IPS-18c (cell line): ENCODE measurements around the gene LRRC72.
"Not testable (repeated sequence)": the region's sequence is repeated elsewhere in the genome, so short reads cannot be mapped to it uniquely, and the experiment has no call there.

Source experiments
- H3K4me3 ChIP-seq: 2 replicates; pipeline ENCODE4 v1.7.0; 2013; ENCODE audit warnings: low read depth, mild to moderate bottlenecking, low read length, moderate library complexity; ENCODE audit not compliant: insufficient read depth
- H3K9me3 ChIP-seq: one replicate; pipeline ENCODE4 v1.6.1; 2013; ENCODE audit warnings: mild to moderate bottlenecking, low read length, moderate library complexity; ENCODE audit not compliant: control insufficient read depth, insufficient read depth

LRRC72 gene

DNA sequence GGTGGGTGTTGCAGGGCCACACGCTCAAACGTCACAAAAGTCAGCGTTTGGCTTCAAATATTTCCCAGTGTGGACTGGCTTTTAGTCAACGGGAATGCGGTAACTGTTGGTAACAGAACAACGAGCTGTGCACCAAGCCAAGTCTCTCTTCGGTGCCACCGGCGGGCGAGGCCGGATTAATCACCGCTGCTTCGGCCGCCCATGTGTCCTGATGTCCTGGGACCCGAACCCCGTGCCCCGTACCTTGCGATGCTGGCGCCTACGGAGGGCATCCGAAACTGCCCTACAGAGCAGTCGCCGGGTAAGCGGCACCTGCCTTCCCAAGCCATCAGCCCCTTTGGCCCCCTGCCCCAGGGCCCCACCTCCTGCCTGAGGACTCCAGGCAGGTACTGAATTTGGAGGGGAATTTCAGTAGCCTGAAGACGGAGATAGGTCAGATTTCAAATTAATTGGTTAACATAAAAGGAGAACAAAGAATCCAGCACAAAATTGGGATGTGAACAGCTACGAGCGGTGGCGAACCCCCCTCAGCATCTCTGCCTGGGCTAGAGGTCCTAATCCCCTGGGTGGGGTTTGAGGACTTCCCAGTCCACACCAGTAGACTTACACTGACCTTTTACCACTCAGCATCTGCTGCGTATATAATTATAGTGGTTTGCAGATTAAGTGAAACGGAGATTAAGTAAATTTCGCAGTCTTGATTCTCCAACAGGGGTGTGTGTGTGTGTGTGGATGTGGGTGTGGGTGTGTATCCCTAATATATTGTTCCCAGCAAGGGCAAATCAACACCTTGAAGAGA, at the start of gene LRRC72:
Gene LRRC72, plus strand, starts transcription at position 84 of the 799 bp plus-strand sequence. Its CDS starts 128 bp downstream, at position 212.
- no peaks in the 10 kb centered on the region for H3K9me3 ChIP-seq
- no peak within 1 kb of the TSS for H3K4me3 ChIP-seq

DNA sequence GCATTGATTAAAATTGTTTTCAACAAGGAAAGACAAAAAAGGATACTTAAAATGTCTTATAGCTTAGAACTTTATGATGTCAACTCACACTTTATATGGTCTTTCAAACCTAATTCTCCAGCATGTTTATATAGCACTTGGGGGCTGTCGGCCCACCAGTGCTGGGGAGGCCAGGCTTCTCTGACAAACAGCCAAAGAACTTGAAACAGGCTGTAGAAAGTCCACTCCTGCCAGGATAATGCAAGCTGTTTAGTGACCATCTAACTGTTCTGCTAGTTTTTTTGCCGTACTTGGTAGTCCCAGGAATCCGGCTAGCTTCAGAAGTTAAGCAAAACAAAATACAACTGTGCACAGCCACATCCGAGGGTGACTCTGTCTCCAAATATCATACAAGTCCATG, 47.5 kb upstream of the LRRC72 start:
- H3K9me3 ChIP-seq = no peaks in the 10 kb centered on the region
- H3K4me3 ChIP-seq = no peak overlapping the region

GRCh38 chr7:16479591-16479990, 47.0 kb upstream of the LRRC72 start:
- Histone ChIP-seq H3K4me3 (no peak overlapping the region), H3K9me3 (no peaks in the 10 kb centered on the region)

- no peaks in the 10 kb centered on the region for H3K9me3 ChIP-seq
- no peak overlapping the region for H3K4me3 ChIP-seq
Observed at GRCh38 chr7:16484453-16485158, 42.0 kb upstream of the LRRC72 start.

- H3K4me3 ChIP-seq = no peak overlapping the region
- no peaks in the 10 kb centered on the region for H3K9me3 ChIP-seq
Observed at GRCh38 chr7:16491148-16491547, 35.5 kb upstream of the LRRC72 start.

- no peak overlapping the region for H3K4me3 ChIP-seq
- no peaks in the 10 kb centered on the region for H3K9me3 ChIP-seq
Observed at GRCh38 chr7:16492513-16493062, 34.0 kb upstream of the LRRC72 start.

GRCh38 chr7:16493266-16493665, 33.4 kb upstream of the LRRC72 start:
- Histone ChIP-seq H3K9me3 (no peaks in the 10 kb centered on the region), H3K4me3 (no peak overlapping the region)

- Histone ChIP-seq H3K9me3 (no peaks in the 10 kb centered on the region), H3K4me3 (no peak overlapping the region)
Observed at GRCh38 chr7:16494551-16494950, 32.1 kb upstream of the LRRC72 start.

- no peaks in the 10 kb centered on the region for H3K9me3 ChIP-seq
- H3K4me3 ChIP-seq = no peak overlapping the region
Observed at GRCh38 chr7:16494955-16495719, 31.5 kb upstream of the LRRC72 start.

- Histone ChIP-seq H3K9me3 (no peaks in the 10 kb centered on the region), H3K4me3 (no peak overlapping the region)
Observed at GRCh38 chr7:16498122-16498521, 28.5 kb upstream of the LRRC72 start.

DNA sequence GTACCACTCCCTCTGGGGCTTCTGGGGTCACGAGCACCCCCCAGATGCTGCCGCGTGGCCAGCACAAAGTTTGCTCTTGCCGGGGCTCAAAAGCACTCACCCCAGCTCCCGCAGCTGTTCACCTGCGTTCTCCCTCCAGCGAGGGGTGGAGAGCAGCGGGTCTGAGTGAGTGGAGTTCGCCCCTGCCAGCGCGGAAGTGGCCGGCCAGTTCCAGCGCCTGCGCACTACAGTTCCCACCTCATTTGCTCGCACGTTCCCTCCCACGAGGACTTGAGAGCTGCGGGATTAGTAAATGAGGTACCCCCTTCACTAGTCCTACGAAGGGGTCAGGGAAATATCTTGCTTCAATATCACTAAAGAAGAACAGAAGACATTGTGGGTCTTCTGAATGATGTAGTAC, 24.3 kb upstream of the LRRC72 start:
- Histone ChIP-seq H3K4me3 (no peak overlapping the region), H3K9me3 (no peaks in the 10 kb centered on the region)

- no peak overlapping the region for H3K4me3 ChIP-seq
Observed at GRCh38 chr7:16504019-16504418, 22.6 kb upstream of the LRRC72 start.

GRCh38 chr7:16506422-16506821, 20.2 kb upstream of the LRRC72 start:
- H3K4me3 ChIP-seq, H3K9me3 ChIP-seq: not testable (repeated sequence)

More at GRCh38 chr7:16504019-16504418, 22.6 kb upstream of the LRRC72 start:
- H3K9me3 ChIP-seq = no peaks in the 10 kb centered on the region

DNA sequence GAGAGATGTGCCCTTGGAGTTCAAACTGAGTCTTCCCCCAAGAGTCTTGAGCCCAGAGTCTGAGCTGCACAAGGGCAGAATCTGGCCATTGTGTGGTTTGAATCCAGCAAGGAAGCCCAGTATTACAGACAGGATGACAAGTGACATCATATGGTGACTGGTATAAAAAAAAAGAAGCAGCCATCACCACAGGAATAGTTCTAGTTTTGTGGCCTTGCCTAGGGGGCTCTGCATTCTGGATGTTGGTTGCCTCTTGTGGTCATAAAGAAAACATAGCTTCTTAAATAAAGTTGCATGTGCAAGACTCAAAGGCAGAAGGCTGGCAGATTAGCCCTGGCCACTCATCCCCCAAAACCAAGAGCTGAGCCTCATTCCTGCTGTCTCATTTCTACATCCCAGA, 16.8 kb upstream of the LRRC72 start:
- H3K4me3 ChIP-seq = no peak overlapping the region
- no peaks in the 10 kb centered on the region for H3K9me3 ChIP-seq

GRCh38 chr7:16511314-16511713, 15.3 kb upstream of the LRRC72 start:
- Histone ChIP-seq H3K4me3 (no peak overlapping the region), H3K9me3 (no peaks in the 10 kb centered on the region)

- Histone ChIP-seq H3K9me3 (no peaks in the 10 kb centered on the region), H3K4me3 (no peak overlapping the region)
Observed at GRCh38 chr7:16512097-16512496, 14.5 kb upstream of the LRRC72 start.

- Histone ChIP-seq H3K9me3 (no peaks in the 10 kb centered on the region), H3K4me3 (no peak overlapping the region)
Observed at GRCh38 chr7:16514271-16514670, 12.4 kb upstream of the LRRC72 start.
